ENCODE measurements around the gene MOB2. TPM values are rescaled to one million over a fixed set of nuclear protein-coding genes. Genes with fewer than 3 reads are reported as not detected.

The MOB2 gene
- total RNA-seq, 1 experiment from 2014 or later, result 18.0 TPM

GRCh38 chr11:1455032-1455762, 31.4 kb downstream of the MOB2 start:
- DNase-seq (ENCODE audit: low read depth), result no peak
- in situ Hi-C loops (cut with HindIII; ENCODE audit: low pct_unique_long_range_greater_than_20kb, low sequenced_read_pairs), result no loop called here

- in situ Hi-C loops (cut with HindIII; ENCODE audit: low pct_unique_long_range_greater_than_20kb, low sequenced_read_pairs), result no loop called here
Observed at GRCh38 chr11:1454576-1454975, 32.0 kb downstream of the MOB2 start.

GRCh38 chr11:1453611-1454034, 33.0 kb downstream of the MOB2 start:
- in situ Hi-C loops (cut with HindIII; ENCODE audit: low pct_unique_long_range_greater_than_20kb, low sequenced_read_pairs), result no loop called here

More at GRCh38 chr11:1454576-1454975, 32.0 kb downstream of the MOB2 start:
- no peak for DNase-seq (ENCODE audit: low read depth)

GRCh38 chr11:1452744-1453143, 33.8 kb downstream of the MOB2 start:
- in situ Hi-C loops (cut with HindIII; ENCODE audit: low pct_unique_long_range_greater_than_20kb, low sequenced_read_pairs), result no loop called here
- no peak for DNase-seq (ENCODE audit: low read depth)

More at GRCh38 chr11:1453611-1454034, 33.0 kb downstream of the MOB2 start:
- no peak for DNase-seq (ENCODE audit: low read depth)

GRCh38 chr11:1451781-1452470, 34.7 kb downstream of the MOB2 start:
- DNase-seq (ENCODE audit: low read depth), result no peak
- in situ Hi-C loops (cut with HindIII; ENCODE audit: low pct_unique_long_range_greater_than_20kb, low sequenced_read_pairs), result no loop called here

GRCh38 chr11:1450949-1451710, 35.4 kb downstream of the MOB2 start:
- no peak for DNase-seq (ENCODE audit: low read depth)
- in situ Hi-C loops (cut with HindIII; ENCODE audit: low pct_unique_long_range_greater_than_20kb, low sequenced_read_pairs), result no loop called here

GRCh38 chr11:1450344-1450875, 36.2 kb downstream of the MOB2 start:
- no peak for DNase-seq (ENCODE audit: low read depth)
- in situ Hi-C loops (cut with HindIII; ENCODE audit: low pct_unique_long_range_greater_than_20kb, low sequenced_read_pairs), result no loop called here

GRCh38 chr11:1449490-1450243, 36.9 kb downstream of the MOB2 start:
- no peak for DNase-seq (ENCODE audit: low read depth)
- in situ Hi-C loops (cut with HindIII; ENCODE audit: low pct_unique_long_range_greater_than_20kb, low sequenced_read_pairs), result no loop called here

GRCh38 chr11:1448882-1449281, 37.7 kb downstream of the MOB2 start:
- in situ Hi-C loops (cut with HindIII; ENCODE audit: low pct_unique_long_range_greater_than_20kb, low sequenced_read_pairs), result no loop called here
- no peak for DNase-seq (ENCODE audit: low read depth)

- in situ Hi-C loops (cut with HindIII; ENCODE audit: low pct_unique_long_range_greater_than_20kb, low sequenced_read_pairs), result no loop called here
- DNase-seq (ENCODE audit: low read depth), result no peak
Observed at GRCh38 chr11:1447845-1448825, 38.4 kb downstream of the MOB2 start.

- in situ Hi-C loops (cut with HindIII; ENCODE audit: low pct_unique_long_range_greater_than_20kb, low sequenced_read_pairs), result no loop called here
- no peak for DNase-seq (ENCODE audit: low read depth)
Observed at GRCh38 chr11:1446623-1447022, 40.0 kb downstream of the MOB2 start.

GRCh38 chr11:1445741-1446445, 40.7 kb downstream of the MOB2 start:
- no peak for DNase-seq (ENCODE audit: low read depth)
- in situ Hi-C loops (cut with HindIII; ENCODE audit: low pct_unique_long_range_greater_than_20kb, low sequenced_read_pairs), result no loop called here

GRCh38 chr11:1444823-1445422, 41.7 kb downstream of the MOB2 start:
- DNase-seq (ENCODE audit: low read depth), result no peak
- in situ Hi-C loops (cut with HindIII; ENCODE audit: low pct_unique_long_range_greater_than_20kb, low sequenced_read_pairs), result no loop called here

- in situ Hi-C loops (cut with HindIII; ENCODE audit: low pct_unique_long_range_greater_than_20kb, low sequenced_read_pairs), result no loop called here
- no peak for DNase-seq (ENCODE audit: low read depth)
Observed at GRCh38 chr11:1444321-1444720, 42.3 kb downstream of the MOB2 start.

- in situ Hi-C loops (cut with HindIII; ENCODE audit: low pct_unique_long_range_greater_than_20kb, low sequenced_read_pairs), result no loop called here
- no peak for DNase-seq (ENCODE audit: low read depth)
Observed at GRCh38 chr11:1443737-1444136, 42.8 kb downstream of the MOB2 start.

GRCh38 chr11:1442807-1443366, 43.7 kb downstream of the MOB2 start:
- no peak for DNase-seq (ENCODE audit: low read depth)
- in situ Hi-C loops (cut with HindIII; ENCODE audit: low pct_unique_long_range_greater_than_20kb, low sequenced_read_pairs), result no loop called here

Data from Caki2 (cell line).